A673 (cell line): ENCODE data around the gene PRRG3. TPM values are rescaled to one million over a fixed set of nuclear protein-coding genes. Genes with fewer than 3 reads are reported as not detected.

Source experiments
- BruUV-seq: library from RNA; stranded (reverse); fragments of 400-500 nt; replicated peaks from 2 replicates; lab custom pipeline; 2021; lab: Mats Ljungman, UMichigan
- CTCF ChIA-PET: fragments of 300-600 bp; sonication (Branson Sonifier 250); formaldehyde crosslinking; loops from one replicate; lab custom pipeline; 2022; ENCODE audit warnings: antibody characterized with exemption; lab: Charles Lee
- POLR2A ChIA-PET: fragments of 300-600 bp; sonication (Branson Sonifier 250); formaldehyde crosslinking; loops from one replicate; lab custom pipeline; 2022; ENCODE audit warnings: antibody characterized with exemption; ENCODE audit not compliant: low non-redundant PET; lab: Charles Lee
- DNase-seq: peaks from one replicate; pipeline ENCODE4 v3.0.0-alpha.2; 2015; ENCODE audit warnings: low spot score
- H3K27ac ChIP-seq: fragments of 200-600 bp; sonication (generic); 2 replicates; pipeline ENCODE4 v1.5.1; 2016; ENCODE audit warnings: mixed run types, low read depth, mild to moderate bottlenecking, mixed read lengths, antibody characterized with exemption, low read length; ENCODE audit not compliant: poor library complexity, severe bottlenecking
- H3K27me3 ChIP-seq: fragments of 200-600 bp; sonication (generic); replicated peaks from 2 replicates; pipeline ENCODE4 v1.6.1; 2017; ENCODE audit warnings: mixed run types, low read depth, mild to moderate bottlenecking, mixed read lengths, antibody characterized with exemption, low read length; ENCODE audit not compliant: insufficient read depth, poor library complexity
- H3K36me3 ChIP-seq: fragments of 200-600 bp; sonication (generic); 2 replicates; pipeline ENCODE4 v1.6.1; 2016; ENCODE audit warnings: mixed run types, mild to moderate bottlenecking, mixed read lengths, antibody characterized with exemption, low read length; ENCODE audit not compliant: insufficient read depth, poor library complexity, severe bottlenecking
- H3K4me1 ChIP-seq: fragments of 200-600 bp; sonication (generic); 2 replicates; pipeline ENCODE4 v1.6.1; 2017; ENCODE audit warnings: mixed run types, mild to moderate bottlenecking, mixed read lengths, antibody characterized with exemption, low read length; ENCODE audit not compliant: insufficient read depth, poor library complexity, severe bottlenecking
- H3K4me3 ChIP-seq: fragments of 200-600 bp; sonication (generic); 2 replicates; pipeline ENCODE4 v1.5.1; 2016; ENCODE audit warnings: low read depth, mixed run types, mild to moderate bottlenecking, mixed read lengths, low read length; ENCODE audit not compliant: poor library complexity, severe bottlenecking
- H3K9me3 ChIP-seq: fragments of 200-600 bp; sonication (generic); 2 replicates; pipeline ENCODE4 v1.6.1; 2016; ENCODE audit warnings: mixed run types, low read depth, mild to moderate bottlenecking, mixed read lengths, antibody characterized with exemption, low read length; ENCODE audit not compliant: poor library complexity, severe bottlenecking
- CTCF ChIP-seq: fragments of 300-800, 200-600 bp; sonication (generic); conservative IDR thresholded peaks from 2 replicates; pipeline ENCODE4 v1.5.1; 2017; ENCODE audit warnings: low read depth, mild to moderate bottlenecking, antibody characterized with exemption, low read length, moderate library complexity, mixed read lengths
- EZH2 ChIP-seq: fragments of 200-600 bp; sonication (generic); IDR thresholded peaks from 2 replicates; pipeline ENCODE4 v1.6.1; 2017; ENCODE audit warnings: borderline replicate concordance, low read depth, mild to moderate bottlenecking, mixed read lengths, antibody characterized with exemption, low read length; ENCODE audit not compliant: poor library complexity, severe bottlenecking
- intact Hi-C: fragments of 100-400 bp; cut with micrococcal nuclease; formaldehyde crosslinking; loops from one replicate; pipeline ENCODE4 v1.10.0; 2022; ENCODE audit not compliant: unreplicated experiment
- total RNA-seq: library from RNA; stranded (reverse); gene quantifications from 2 replicates; pipeline ENCODE4 v1.2.3, GENCODE V29; 2021

PRRG3 gene
- total RNA-seq, 1 experiment from 2014 or later: not detected

- ChIA-PET POLR2A (no interaction called here), CTCF (no interaction called here)
- TF ChIP-seq CTCF (no peak), EZH2 (no peak)
- DNase-seq: no peak
- no peaks in the 10 kb centered on the region for H3K4me1 ChIP-seq
- H3K4me3 ChIP-seq: no peak overlapping the region
- intact Hi-C loops: no loop called here
- no peak overlapping the region for H3K27ac ChIP-seq
- H3K36me3 ChIP-seq: no peaks in the 10 kb centered on the region
- BruUV-seq: no TSS peak
- H3K27me3 ChIP-seq: no peaks in the 10 kb centered on the region
- no peaks in the 10 kb centered on the region for H3K9me3 ChIP-seq
These were observed 5.8 kb downstream of the PRRG3 start for GRCh38 chrX:151701071-151701470.

GRCh38 chrX:151701531-151701930 is 6.3 kb downstream of the PRRG3 start:
- TF ChIP-seq CTCF (no peak), EZH2 (no peak)
- Histone ChIP-seq H3K36me3 (no peaks in the 10 kb centered on the region), H3K4me3 (no peak overlapping the region), H3K4me1 (no peaks in the 10 kb centered on the region), H3K27ac (no peak overlapping the region), H3K27me3 (no peaks in the 10 kb centered on the region), H3K9me3 (no peaks in the 10 kb centered on the region)
- intact Hi-C loops: no loop called here
- no peak for DNase-seq
- no TSS peak for BruUV-seq
- ChIA-PET CTCF (no interaction called here), POLR2A (no interaction called here)

GRCh38 chrX:151702026-151702714 is 6.9 kb downstream of the PRRG3 start:
- BruUV-seq: no TSS peak
- TF ChIP-seq EZH2 (no peak), CTCF (no peak)
- ChIA-PET POLR2A (no interaction called here), CTCF (no interaction called here)
- no peaks in the 10 kb centered on the region for H3K4me1 ChIP-seq
- no peak overlapping the region for H3K4me3 ChIP-seq
- DNase-seq: no peak
- no peak overlapping the region for H3K27ac ChIP-seq
- no peaks in the 10 kb centered on the region for H3K9me3 ChIP-seq
- intact Hi-C loops: no loop called here
- no peaks in the 10 kb centered on the region for H3K36me3 ChIP-seq
- H3K27me3 ChIP-seq: no peaks in the 10 kb centered on the region
